NCI-H1092 (cell line): Measurements from ENCODE around the gene PROB1.
"Not testable (repeated sequence)": the region's sequence is repeated elsewhere in the genome, so short reads cannot be mapped to it uniquely, and the experiment has no call there.

ENCODE experiments used
- DNase-seq: peaks from one replicate; lab custom pipeline; 2025; lab: John Stamatoyannopoulos, UW

The PROB1 gene

DNA sequence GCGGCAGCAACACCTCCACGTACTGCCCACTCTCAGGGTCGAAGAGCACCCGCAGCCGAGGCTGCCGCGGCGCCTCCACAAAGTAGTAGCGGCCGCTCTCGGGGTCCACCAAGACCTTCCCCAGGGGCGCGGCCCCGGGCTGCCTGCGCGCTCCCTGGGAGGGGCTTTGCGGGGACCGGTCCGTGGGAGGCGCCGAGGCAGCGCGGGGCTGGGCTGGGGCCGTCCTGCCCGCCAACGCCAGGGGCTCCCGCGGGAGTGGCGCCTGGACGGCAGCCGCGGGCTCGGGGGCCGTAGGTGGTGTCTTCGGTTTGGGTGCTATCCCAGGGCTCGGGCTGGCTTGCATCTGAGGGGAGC lies 2.6 kb downstream of the PROB1 start:
- DNase-seq = no peak

DNA sequence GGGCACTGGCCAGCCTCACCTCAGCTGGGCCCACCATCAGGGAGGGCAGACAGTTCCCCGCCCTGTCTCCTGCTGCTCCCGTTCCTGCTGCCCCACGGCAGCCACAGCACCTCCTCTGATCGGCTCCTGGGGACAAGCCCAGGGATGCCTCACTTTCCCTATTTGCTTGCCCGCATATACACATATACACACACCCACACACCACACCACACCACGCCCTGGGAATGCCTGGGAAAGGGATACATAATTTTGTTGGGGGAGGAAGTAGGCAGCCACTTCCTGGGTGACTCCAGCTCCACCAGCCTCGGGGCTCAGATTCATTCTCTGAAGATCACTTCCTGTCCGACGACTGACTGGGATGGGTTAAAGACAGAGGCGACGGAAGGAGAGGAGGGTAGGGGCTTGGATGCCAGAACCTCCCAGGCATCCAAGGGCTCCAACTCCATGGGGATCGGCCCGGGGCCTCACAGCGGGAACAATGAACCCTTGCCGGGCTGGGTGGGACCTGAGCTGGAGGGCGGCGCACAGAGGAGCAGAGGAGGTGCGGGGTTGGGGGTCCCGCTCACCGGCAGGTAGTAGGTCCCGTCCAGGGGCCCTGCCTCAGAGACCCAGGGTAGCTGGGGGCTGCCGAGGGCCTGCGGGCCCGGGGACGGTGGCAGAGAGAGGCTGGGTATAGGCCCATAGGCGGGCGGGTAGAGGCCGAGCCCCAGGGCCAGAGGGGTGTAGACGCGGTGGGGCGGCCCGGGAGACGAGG lies 3.2 kb downstream of the PROB1 start:
- no peak for DNase-seq

GRCh38 chr5:139390639-139391569 lies 4.0 kb downstream of the PROB1 start:
- DNase-seq = no peak

GRCh38 chr5:139389701-139390638 lies 4.9 kb downstream of the PROB1 start, which contains the start of gene MZB1:
Gene MZB1, minus strand, starts transcription at chr5:139389913. Its CDS starts 57 bp downstream, at chr5:139389856.
- no peak for DNase-seq

DNA sequence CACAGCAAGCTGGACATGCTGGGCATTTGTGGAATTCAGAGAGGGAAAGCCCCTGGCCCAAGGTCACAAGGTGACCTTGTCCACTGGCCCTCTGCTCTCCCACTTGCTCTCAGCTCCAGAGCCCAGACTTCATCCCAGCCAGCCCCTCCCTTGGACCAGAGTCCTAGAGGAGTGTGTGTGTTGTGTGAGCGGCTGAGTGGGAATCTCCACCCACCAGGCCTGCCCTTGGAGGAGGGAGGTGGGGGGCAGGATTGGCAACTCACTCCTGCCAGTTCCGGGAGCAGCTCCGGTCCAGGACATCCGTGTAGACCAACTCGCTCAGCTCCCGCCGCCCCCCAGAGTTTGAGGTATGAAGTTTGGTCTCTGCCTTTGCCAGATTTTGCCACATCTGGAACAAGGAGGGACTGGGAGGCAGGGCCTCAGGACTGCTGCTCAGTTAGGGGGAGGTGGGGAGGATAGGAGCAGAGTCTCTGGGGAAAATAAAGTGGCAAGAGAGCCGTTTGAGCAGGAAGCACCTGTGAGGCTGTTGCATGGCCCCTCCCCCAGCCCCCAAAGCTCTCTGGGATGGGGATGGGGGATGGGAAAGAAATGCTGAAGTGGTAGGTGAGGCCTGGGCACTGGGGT lies 6.6 kb downstream of the PROB1 start:
- DNase-seq = no peak

GRCh38 chr5:139387611-139388197 lies 7.2 kb downstream of the PROB1 start:
- no peak for DNase-seq

GRCh38 chr5:139386956-139387355 lies 7.9 kb downstream of the PROB1 start:
- DNase-seq = not testable (repeated sequence)

DNA sequence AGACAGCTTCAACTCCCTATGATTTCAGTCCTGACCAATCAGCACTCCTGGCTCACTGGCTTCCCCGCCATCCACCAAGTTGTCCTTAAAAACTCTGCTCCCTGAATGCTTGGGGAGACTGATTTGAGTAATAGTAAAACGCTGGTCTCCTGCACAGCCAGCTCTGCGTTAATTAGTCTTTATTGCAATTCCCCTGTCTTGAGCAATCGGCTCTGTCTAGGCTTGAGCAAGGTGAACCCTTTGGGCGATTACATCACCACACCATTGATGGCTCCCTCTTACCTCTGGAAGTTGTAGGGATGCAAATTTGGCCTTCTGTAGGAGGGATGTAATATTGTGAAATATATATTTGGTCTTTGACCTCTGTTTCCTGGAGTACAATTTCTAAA lies 8.9 kb downstream of the PROB1 start:
- DNase-seq = no peak

- DNase-seq = no peak
These were observed 9.5 kb downstream of the PROB1 start for GRCh38 chr5:139385061-139386049.

DNA sequence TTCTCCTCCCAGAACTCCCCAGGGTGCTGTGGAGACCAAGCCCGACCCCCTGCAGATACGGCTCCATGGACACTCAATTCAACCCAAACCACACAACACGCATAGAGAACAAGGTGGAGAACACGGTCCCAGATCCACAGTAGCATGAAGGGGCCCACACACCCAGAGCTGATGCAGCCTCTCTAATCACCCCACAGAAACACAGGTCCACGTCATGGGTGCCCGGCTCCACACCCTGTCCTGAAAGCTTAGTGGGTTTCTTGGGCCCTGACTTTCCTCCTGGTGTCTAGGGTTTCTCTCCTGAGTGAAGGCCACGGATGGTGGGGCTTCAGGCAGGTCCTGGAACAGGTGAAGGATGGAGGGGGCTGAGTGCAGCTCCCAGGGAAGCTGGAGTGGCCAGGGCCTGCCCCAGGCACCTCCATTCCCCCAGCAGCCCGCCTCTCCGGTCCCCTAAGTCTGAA lies 10.3 kb downstream of the PROB1 start:
- no peak for DNase-seq

DNA sequence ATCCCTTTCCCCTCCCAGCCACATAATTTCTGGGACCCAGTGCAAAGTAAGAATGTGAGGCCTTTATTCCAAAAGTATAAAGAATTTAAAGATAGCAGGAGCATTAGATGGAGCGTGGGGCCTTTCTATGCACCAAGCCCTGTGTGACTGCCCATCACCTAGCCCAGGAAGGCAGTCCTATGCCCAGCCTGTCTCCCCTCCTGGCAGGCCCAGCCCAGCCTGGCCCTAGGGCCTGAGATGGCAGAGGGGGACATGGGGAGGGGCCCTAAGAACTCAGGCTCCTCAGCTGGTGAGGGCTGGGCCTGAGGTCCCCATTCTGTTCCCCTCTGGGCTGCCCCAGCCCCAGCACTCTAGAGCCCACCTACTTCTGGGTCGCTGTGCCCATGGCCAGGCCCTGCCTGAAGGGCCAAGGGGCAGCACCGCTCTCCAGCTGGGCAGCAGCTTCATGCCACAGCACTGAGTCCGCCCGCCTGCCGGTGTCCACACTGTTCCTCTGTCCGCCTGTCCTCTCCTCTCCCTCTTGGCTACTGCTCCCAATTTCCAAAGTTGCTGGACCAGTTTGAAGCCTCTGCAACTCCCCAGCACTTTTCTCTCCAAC lies 10.8 kb downstream of the PROB1 start:
- DNase-seq = no peak

- no peak for DNase-seq
These were observed 11.5 kb downstream of the PROB1 start, which contains the start of gene SLC23A1 for GRCh38 chr5:139383275-139383992. Gene SLC23A1, minus strand, starts transcription at chr5:139383297. Its CDS starts 44 bp downstream, at chr5:139383253.

DNA sequence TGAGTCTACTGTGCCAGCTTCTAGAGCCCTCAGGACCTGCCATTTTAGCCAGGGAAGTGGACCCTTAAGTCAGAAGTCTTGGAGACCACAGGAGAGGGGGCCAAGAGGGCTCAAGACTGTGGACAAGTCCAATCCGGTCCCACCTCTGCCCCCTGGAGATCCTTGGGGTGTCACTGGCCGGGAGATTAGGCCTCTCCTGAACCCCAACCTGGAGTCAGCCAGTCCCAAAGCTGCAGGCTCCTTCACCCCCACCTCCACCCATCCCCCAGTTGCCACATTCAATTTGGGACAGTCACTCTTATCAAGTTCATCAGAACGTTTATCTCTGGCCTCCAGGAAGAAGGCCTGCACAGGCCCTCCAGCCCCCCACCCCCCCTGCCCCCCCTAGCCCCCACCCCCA lies 12.1 kb downstream of the PROB1 start:
- DNase-seq = no peak

GRCh38 chr5:139381837-139382761 lies 12.8 kb downstream of the PROB1 start:
- no peak for DNase-seq

DNA sequence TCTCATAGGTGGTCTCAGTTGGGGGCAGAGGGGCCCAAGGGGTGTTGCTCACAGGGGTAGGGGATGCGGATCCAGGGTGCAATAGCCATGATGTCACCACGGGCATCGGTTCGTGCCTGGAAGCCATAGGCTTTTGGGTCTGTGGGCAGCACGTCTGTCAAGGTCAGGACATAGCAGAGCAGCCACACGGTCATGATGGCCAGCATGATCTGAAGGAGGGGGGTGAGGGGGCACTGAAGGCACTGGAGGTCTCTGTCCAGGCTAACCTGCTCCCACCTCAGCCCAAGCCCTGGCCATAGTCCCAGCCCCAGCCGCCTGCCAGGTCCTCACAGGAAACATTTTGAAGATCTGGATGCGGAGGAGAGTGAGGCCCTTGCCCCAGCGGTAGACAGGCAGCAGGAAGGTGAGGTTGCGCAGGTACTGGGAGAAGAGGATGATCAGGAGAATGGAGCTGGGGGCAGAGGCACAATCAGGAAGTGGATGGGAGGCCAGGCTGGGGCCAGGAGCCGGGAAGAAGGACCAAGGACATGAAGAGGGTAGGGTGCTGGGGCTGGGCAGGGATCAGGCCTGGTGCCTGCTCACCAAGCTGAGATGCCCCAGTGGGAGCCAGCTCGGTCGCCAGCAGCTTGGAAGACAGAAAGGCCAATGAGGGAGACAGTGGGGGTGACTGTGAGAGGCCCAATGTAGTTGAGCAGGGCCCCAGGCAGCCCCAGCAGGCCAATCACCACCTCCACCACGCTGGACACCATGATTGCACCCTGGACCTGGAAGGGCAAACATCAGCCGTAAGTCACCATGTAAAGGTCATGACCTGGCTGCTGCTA lies 15.1 kb downstream of the PROB1 start:
- no peak for DNase-seq

DNA sequence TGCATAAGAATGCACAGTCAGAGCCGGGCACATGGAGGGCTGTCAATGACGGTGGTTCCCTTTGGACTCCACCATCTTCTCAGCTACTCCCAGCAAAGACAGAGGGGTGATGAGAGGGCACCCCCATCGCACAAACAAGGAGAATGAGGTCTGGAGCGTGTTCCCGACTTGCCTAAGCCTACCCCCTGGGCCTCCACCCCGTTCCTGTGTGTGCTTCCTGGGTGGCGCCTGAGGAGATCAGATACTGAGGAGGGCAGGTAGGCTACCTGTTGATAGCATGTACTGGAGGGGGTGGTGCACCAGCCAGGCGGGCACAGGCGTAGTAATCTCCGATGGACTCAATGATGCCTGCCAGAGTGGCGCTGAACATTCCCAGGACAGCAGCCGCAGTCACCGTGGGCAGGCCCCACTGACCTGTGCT lies 16.0 kb downstream of the PROB1 start:
- DNase-seq = no peak
